HG03571 (cell line): ENCODE results near the gene ALDH1L2.
"Not testable (repeated sequence)": the region's sequence is repeated elsewhere in the genome, so short reads cannot be mapped to it uniquely, and the experiment has no call there.

ENCODE experiments used
- ATAC-seq: cut with Tn5 transposase; IDR thresholded peaks from one replicate; pipeline ENCODE4 v1.9.1; 2021; ENCODE audit not compliant: unreplicated experiment

Gene ALDH1L2

GRCh38 chr12:105084251-105085250 is at the start of gene ALDH1L2:
Gene ALDH1L2, minus strand, starts transcription at chr12:105084458. Its CDS starts 22 bp downstream, at chr12:105084436.
- peak; percentile 61 for ATAC-seq

- no peak for ATAC-seq
Measured at GRCh38 chr12:105120551-105120950, 36.3 kb upstream of the ALDH1L2 start.

- ATAC-seq = no peak
Measured at GRCh38 chr12:105116969-105117368, 32.7 kb upstream of the ALDH1L2 start.

- no peak for ATAC-seq
Measured at GRCh38 chr12:105113094-105113493, 28.8 kb upstream of the ALDH1L2 start.

- ATAC-seq = no peak
Measured at GRCh38 chr12:105110851-105111250, 26.6 kb upstream of the ALDH1L2 start.

GRCh38 chr12:105109465-105110212 is 25.4 kb upstream of the ALDH1L2 start:
- peak; percentile 51 for ATAC-seq

- peak; percentile 77 for ATAC-seq
Measured at GRCh38 chr12:105107494-105108371, 23.5 kb upstream of the ALDH1L2 start, which contains the start of gene WASHC4. Gene WASHC4, plus strand, starts transcription at chr12:105107731. Its CDS starts 70 bp downstream, at chr12:105107801.

- peak; percentile 4 for ATAC-seq
Measured at GRCh38 chr12:105107171-105107493, 22.9 kb upstream of the ALDH1L2 start.

GRCh38 chr12:105106621-105107020 is 22.4 kb upstream of the ALDH1L2 start:
- ATAC-seq = no peak

GRCh38 chr12:105104762-105105161 is 20.5 kb upstream of the ALDH1L2 start:
- ATAC-seq = no peak

- ATAC-seq = no peak
Measured at GRCh38 chr12:105102673-105103072, 18.4 kb upstream of the ALDH1L2 start.

GRCh38 chr12:105100998-105101397 is 16.7 kb upstream of the ALDH1L2 start:
- no peak for ATAC-seq

- no peak for ATAC-seq
Measured at GRCh38 chr12:105100207-105100985, 16.1 kb upstream of the ALDH1L2 start.

- ATAC-seq = no peak
Measured at GRCh38 chr12:105099356-105099755, 15.1 kb upstream of the ALDH1L2 start.

- not testable (repeated sequence) for ATAC-seq
Measured at GRCh38 chr12:105095338-105095737, 11.1 kb upstream of the ALDH1L2 start.

- ATAC-seq = no peak
Measured at GRCh38 chr12:105092336-105092735, 8.1 kb upstream of the ALDH1L2 start.

- ATAC-seq = no peak
Measured at GRCh38 chr12:105091476-105092206, 7.4 kb upstream of the ALDH1L2 start.

- no peak for ATAC-seq
Measured at GRCh38 chr12:105090361-105090760, 6.1 kb upstream of the ALDH1L2 start.

- no peak for ATAC-seq
Measured at GRCh38 chr12:105089817-105090216, 5.6 kb upstream of the ALDH1L2 start.
